Right lobe of liver (tissue), 4 donors: ENCODE results near the gene NPAS2.

ENCODE experiments used
- POLR2A ChIP-seq: fragments of 450-650 bp; IDR thresholded peaks from one replicate; pipeline ENCODE4 v1.6.1; 2017; ENCODE audit warnings: antibody characterized with exemption, mild to moderate bottlenecking
- TF ChIP-seq, protein P1 (sequence below), 4 donors: fragments of 200-600 bp in 3 of 4; fragments of 450-650 bp in 1 of 4; IDR thresholded peaks; one replicate each; pipeline versions ENCODE4 v1.5.1 to v1.8.0; 2016 to 2022; ENCODE audit warnings: antibody characterized with exemption in 4 of 4, mild to moderate bottlenecking in 2 of 4
- donor health status: DM: no; HTN: no; CAD: no.
- donor health status: DM: no; HTN: no; CAD: no.
- donor health status: DM: no; HTN: yes; CAD: no.

- TF ChIP-seq, protein P1, sequence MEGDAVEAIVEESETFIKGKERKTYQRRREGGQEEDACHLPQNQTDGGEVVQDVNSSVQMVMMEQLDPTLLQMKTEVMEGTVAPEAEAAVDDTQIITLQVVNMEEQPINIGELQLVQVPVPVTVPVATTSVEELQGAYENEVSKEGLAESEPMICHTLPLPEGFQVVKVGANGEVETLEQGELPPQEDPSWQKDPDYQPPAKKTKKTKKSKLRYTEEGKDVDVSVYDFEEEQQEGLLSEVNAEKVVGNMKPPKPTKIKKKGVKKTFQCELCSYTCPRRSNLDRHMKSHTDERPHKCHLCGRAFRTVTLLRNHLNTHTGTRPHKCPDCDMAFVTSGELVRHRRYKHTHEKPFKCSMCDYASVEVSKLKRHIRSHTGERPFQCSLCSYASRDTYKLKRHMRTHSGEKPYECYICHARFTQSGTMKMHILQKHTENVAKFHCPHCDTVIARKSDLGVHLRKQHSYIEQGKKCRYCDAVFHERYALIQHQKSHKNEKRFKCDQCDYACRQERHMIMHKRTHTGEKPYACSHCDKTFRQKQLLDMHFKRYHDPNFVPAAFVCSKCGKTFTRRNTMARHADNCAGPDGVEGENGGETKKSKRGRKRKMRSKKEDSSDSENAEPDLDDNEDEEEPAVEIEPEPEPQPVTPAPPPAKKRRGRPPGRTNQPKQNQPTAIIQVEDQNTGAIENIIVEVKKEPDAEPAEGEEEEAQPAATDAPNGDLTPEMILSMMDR (IDR thresholded peaks at IDR 0.05) = no peak
- TF ChIP-seq POLR2A = no peak
These were observed 41.1 kb upstream of the NPAS2 start for GRCh38 chr2:100778637-100779450.
